ENCODE data around the gene TLCD3A.

Gene TLCD3A

GRCh38 chr17:732067-732901 lies at the start of gene TLCD3A:
Gene TLCD3A (plus strand): TSS chr17:732596. CDS start chr17:732648, 52 bp downstream.
- Histone ChIP-seq H3K27me3 (ENCODE audit: control insufficient read depth in 1 of 2, insufficient read depth in 2 of 2, low read length in 2 of 2) (no peaks in the 10 kb centered on the region), H3K9me3 (ENCODE audit: control insufficient read depth in 2 of 2, low read length in 2 of 2) (no peaks in the 10 kb centered on the region)

GRCh38 chr17:683040-683439 lies 49.4 kb upstream of the TLCD3A start:
- H3K27ac ChIP-seq (ENCODE audit: low read length) = no peak overlapping the region
- H3K9me3 ChIP-seq (ENCODE audit: control insufficient read depth in 2 of 2, low read length in 2 of 2) = no peaks in the 10 kb centered on the region
- H3K9ac ChIP-seq (ENCODE audit: low read length in 2 of 2) = no peak overlapping the region
- no peaks in the 10 kb centered on the region for H3K27me3 ChIP-seq (ENCODE audit: control insufficient read depth in 1 of 2, insufficient read depth in 2 of 2, low read length in 2 of 2)
- no peaks in the 10 kb centered on the region for H3K4me1 ChIP-seq (ENCODE audit: control insufficient read depth, insufficient read depth, low read length)
- no peak overlapping the region for H3K4me3 ChIP-seq (ENCODE audit: low read length in 2 of 2)
- peaks cover 4 to 5% of the 10 kb centered on the region in 2 donors for H3K36me3 ChIP-seq (ENCODE audit: control insufficient read depth in 2 of 2, insufficient read depth in 2 of 2, low read length in 2 of 2)

More at GRCh38 chr17:732067-732901, at the start of gene TLCD3A:
- Histone ChIP-seq H3K4me3 (ENCODE audit: low read length in 2 of 2) (peak within 1 kb of the TSS; percentile 78 to 81), H3K36me3 (ENCODE audit: control insufficient read depth in 2 of 2, insufficient read depth in 2 of 2, low read length in 2 of 2) (no peaks in the 10 kb centered on the region), H3K9ac (ENCODE audit: low read length in 2 of 2) (peak within 1 kb of the TSS; percentile 71 to 76), H3K4me1 (ENCODE audit: control insufficient read depth, insufficient read depth, low read length) (peaks cover 15% of the 10 kb centered on the region), H3K27ac (ENCODE audit: low read length) (peak within 1 kb of the TSS; percentile 46)

GRCh38 chr17:683499-684254 lies 48.7 kb upstream of the TLCD3A start:
- Histone ChIP-seq H3K27ac (ENCODE audit: low read length) (no peak overlapping the region), H3K4me3 (ENCODE audit: low read length in 2 of 2) (no peak overlapping the region), H3K9me3 (ENCODE audit: control insufficient read depth in 2 of 2, low read length in 2 of 2) (no peaks in the 10 kb centered on the region), H3K27me3 (ENCODE audit: control insufficient read depth in 1 of 2, insufficient read depth in 2 of 2, low read length in 2 of 2) (no peaks in the 10 kb centered on the region), H3K4me1 (ENCODE audit: control insufficient read depth, insufficient read depth, low read length) (no peaks in the 10 kb centered on the region), H3K36me3 (ENCODE audit: control insufficient read depth in 2 of 2, insufficient read depth in 2 of 2, low read length in 2 of 2) (peaks cover 4 to 5% of the 10 kb centered on the region in 2 donors), H3K9ac (ENCODE audit: low read length in 2 of 2) (no peak overlapping the region)

- H3K9ac ChIP-seq (ENCODE audit: low read length in 2 of 2) = no peak overlapping the region
- no peak overlapping the region for H3K27ac ChIP-seq (ENCODE audit: low read length)
- H3K27me3 ChIP-seq (ENCODE audit: control insufficient read depth in 1 of 2, insufficient read depth in 2 of 2, low read length in 2 of 2) = no peaks in the 10 kb centered on the region
- no peaks in the 10 kb centered on the region for H3K4me1 ChIP-seq (ENCODE audit: control insufficient read depth, insufficient read depth, low read length)
- H3K9me3 ChIP-seq (ENCODE audit: control insufficient read depth in 2 of 2, low read length in 2 of 2) = no peaks in the 10 kb centered on the region
- peaks cover 6 to 7% of the 10 kb centered on the region in 2 donors for H3K36me3 ChIP-seq (ENCODE audit: control insufficient read depth in 2 of 2, insufficient read depth in 2 of 2, low read length in 2 of 2)
- no peak overlapping the region for H3K4me3 ChIP-seq (ENCODE audit: low read length in 2 of 2)
These were observed 47.4 kb upstream of the TLCD3A start for GRCh38 chr17:685006-685405.

GRCh38 chr17:688100-688989 lies 44.1 kb upstream of the TLCD3A start:
- peaks cover 11 to 13% of the 10 kb centered on the region in 2 donors for H3K36me3 ChIP-seq (ENCODE audit: control insufficient read depth in 2 of 2, insufficient read depth in 2 of 2, low read length in 2 of 2)
- no peak overlapping the region for H3K9ac ChIP-seq (ENCODE audit: low read length in 2 of 2)
- no peak overlapping the region for H3K4me3 ChIP-seq (ENCODE audit: low read length in 2 of 2)
- no peaks in the 10 kb centered on the region for H3K9me3 ChIP-seq (ENCODE audit: control insufficient read depth in 2 of 2, low read length in 2 of 2)
- H3K4me1 ChIP-seq (ENCODE audit: control insufficient read depth, insufficient read depth, low read length) = no peaks in the 10 kb centered on the region
- no peaks in the 10 kb centered on the region for H3K27me3 ChIP-seq (ENCODE audit: control insufficient read depth in 1 of 2, insufficient read depth in 2 of 2, low read length in 2 of 2)
- no peak overlapping the region for H3K27ac ChIP-seq (ENCODE audit: low read length)

GRCh38 chr17:689556-690275 lies 42.7 kb upstream of the TLCD3A start:
- Histone ChIP-seq H3K9me3 (ENCODE audit: control insufficient read depth in 2 of 2, low read length in 2 of 2) (no peaks in the 10 kb centered on the region), H3K4me1 (ENCODE audit: control insufficient read depth, insufficient read depth, low read length) (no peaks in the 10 kb centered on the region), H3K27me3 (ENCODE audit: control insufficient read depth in 1 of 2, insufficient read depth in 2 of 2, low read length in 2 of 2) (no peaks in the 10 kb centered on the region), H3K36me3 (ENCODE audit: control insufficient read depth in 2 of 2, insufficient read depth in 2 of 2, low read length in 2 of 2) (peaks cover 11 to 14% of the 10 kb centered on the region in 2 donors), H3K9ac (ENCODE audit: low read length in 2 of 2) (no peak overlapping the region), H3K4me3 (ENCODE audit: low read length in 2 of 2) (no peak overlapping the region), H3K27ac (ENCODE audit: low read length) (no peak overlapping the region)

- Histone ChIP-seq H3K27ac (ENCODE audit: low read length) (no peak overlapping the region), H3K9ac (ENCODE audit: low read length in 2 of 2) (no peak overlapping the region), H3K36me3 (ENCODE audit: control insufficient read depth in 2 of 2, insufficient read depth in 2 of 2, low read length in 2 of 2) (peaks cover 16 to 20% of the 10 kb centered on the region in 2 donors), H3K4me1 (ENCODE audit: control insufficient read depth, insufficient read depth, low read length) (no peaks in the 10 kb centered on the region), H3K27me3 (ENCODE audit: control insufficient read depth in 1 of 2, insufficient read depth in 2 of 2, low read length in 2 of 2) (no peaks in the 10 kb centered on the region), H3K4me3 (ENCODE audit: low read length in 2 of 2) (no peak overlapping the region), H3K9me3 (ENCODE audit: control insufficient read depth in 2 of 2, low read length in 2 of 2) (no peaks in the 10 kb centered on the region)
These were observed 42.0 kb upstream of the TLCD3A start for GRCh38 chr17:690361-690760.

- Histone ChIP-seq H3K4me3 (ENCODE audit: low read length in 2 of 2) (no peak overlapping the region), H3K9ac (ENCODE audit: low read length in 2 of 2) (no peak overlapping the region), H3K27me3 (ENCODE audit: control insufficient read depth in 1 of 2, insufficient read depth in 2 of 2, low read length in 2 of 2) (no peaks in the 10 kb centered on the region), H3K9me3 (ENCODE audit: control insufficient read depth in 2 of 2, low read length in 2 of 2) (no peaks in the 10 kb centered on the region), H3K27ac (ENCODE audit: low read length) (no peak overlapping the region), H3K4me1 (ENCODE audit: control insufficient read depth, insufficient read depth, low read length) (no peaks in the 10 kb centered on the region), H3K36me3 (ENCODE audit: control insufficient read depth in 2 of 2, insufficient read depth in 2 of 2, low read length in 2 of 2) (peaks cover 20 to 25% of the 10 kb centered on the region in 2 donors)
These were observed 41.0 kb upstream of the TLCD3A start for GRCh38 chr17:691423-691822.

- Histone ChIP-seq H3K27me3 (ENCODE audit: control insufficient read depth in 1 of 2, insufficient read depth in 2 of 2, low read length in 2 of 2) (no peaks in the 10 kb centered on the region), H3K9ac (ENCODE audit: low read length in 2 of 2) (no peak overlapping the region), H3K27ac (ENCODE audit: low read length) (no peak overlapping the region), H3K36me3 (ENCODE audit: control insufficient read depth in 2 of 2, insufficient read depth in 2 of 2, low read length in 2 of 2) (peaks cover 24 to 30% of the 10 kb centered on the region in 2 donors), H3K4me1 (ENCODE audit: control insufficient read depth, insufficient read depth, low read length) (no peaks in the 10 kb centered on the region), H3K9me3 (ENCODE audit: control insufficient read depth in 2 of 2, low read length in 2 of 2) (no peaks in the 10 kb centered on the region), H3K4me3 (ENCODE audit: low read length in 2 of 2) (no peak overlapping the region)
These were observed 40.3 kb upstream of the TLCD3A start for GRCh38 chr17:692116-692515.

Data from stomach smooth muscle (tissue), 2 donors.